ENCODE data around the gene SCAI.
A peak's percentile ranks its signal among the peaks of the same experiment; 100 is the strongest.
"Not testable (repeated sequence)": the region's sequence is repeated elsewhere in the genome, so short reads cannot be mapped to it uniquely, and the experiment has no call there.

The SCAI gene

DNA sequence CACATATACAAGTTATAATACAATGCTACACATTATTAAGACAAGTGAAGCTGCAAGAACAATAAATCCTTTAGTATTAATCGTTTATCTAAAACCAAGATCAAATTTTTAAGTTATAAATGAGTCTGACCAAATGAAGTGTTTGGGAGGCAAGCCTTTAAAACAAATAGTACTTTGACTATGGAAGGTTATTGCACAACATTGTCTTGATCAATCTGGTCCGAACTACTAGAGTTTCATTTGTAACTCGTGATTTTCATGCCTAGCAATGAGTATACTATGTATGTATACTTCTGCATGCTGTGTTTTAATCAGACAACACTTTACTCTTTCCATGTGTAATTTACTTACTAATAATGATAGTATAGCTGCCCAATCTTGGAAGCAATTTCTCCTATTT, 115.3 kb downstream of the SCAI start:
- no peak for DNase-seq (ENCODE audit: low read depth)

DNA sequence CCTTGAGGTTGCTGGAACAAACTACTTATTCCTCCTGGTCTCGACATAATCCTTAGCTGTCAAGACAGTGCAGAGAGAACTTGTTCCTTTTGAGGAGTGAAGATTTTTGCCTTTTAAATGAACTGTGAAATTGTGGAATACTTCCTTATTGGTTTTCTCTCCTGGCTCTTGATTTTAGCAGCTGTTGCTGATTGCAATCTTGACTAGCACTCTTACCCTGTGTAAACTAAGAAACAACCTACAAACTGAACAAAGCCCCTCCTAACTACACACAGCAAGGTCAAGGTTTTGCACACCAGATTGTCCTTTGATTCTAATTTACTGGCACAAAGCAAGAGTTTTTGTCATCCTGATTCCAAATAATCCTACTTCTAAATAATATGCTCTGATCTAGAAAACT, 118.4 kb downstream of the SCAI start:
- DNase-seq (ENCODE audit: low read depth), result no peak

GRCh38 chr9:125021069-125021468, 122.3 kb downstream of the SCAI start:
- no peak for DNase-seq (ENCODE audit: low read depth)

DNA sequence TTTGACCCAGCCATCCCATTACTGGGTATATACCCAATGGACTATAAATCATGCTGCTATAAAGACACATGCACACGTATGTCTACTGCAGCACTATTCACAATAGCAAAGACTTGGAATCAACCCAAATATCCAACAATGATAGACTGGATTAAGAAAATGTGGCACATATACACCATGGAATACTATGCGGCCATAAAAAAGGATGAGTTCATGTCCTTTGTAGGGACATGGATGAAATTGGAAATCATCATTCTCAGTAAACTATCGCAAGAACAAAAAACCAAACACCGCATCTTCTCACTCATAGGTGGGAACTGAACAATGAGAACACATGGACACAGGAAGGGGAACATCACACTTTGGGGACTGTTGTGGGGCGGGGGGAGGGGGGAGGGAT, 127.7 kb downstream of the SCAI start:
- not testable (repeated sequence) for DNase-seq (ENCODE audit: low read depth)

DNA sequence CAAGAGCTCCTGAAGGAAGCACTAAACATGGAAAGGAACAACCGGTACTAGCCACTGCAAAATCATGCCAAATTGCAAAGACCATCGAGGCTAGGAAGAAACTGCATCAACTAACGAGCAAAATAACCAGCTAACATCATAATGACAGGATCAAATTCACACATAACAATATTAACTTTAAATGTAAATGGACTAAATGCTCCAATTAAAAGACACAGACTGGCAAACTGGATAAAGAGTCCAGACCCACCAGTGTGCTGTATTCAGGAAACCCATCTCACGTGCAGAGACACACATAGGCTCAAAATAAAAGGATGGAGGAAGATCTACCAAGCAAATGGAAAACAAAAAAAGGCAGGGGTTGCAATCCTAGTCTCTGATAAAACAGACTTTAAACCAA, 131.3 kb downstream of the SCAI start:
- not testable (repeated sequence) for DNase-seq (ENCODE audit: low read depth)

DNA sequence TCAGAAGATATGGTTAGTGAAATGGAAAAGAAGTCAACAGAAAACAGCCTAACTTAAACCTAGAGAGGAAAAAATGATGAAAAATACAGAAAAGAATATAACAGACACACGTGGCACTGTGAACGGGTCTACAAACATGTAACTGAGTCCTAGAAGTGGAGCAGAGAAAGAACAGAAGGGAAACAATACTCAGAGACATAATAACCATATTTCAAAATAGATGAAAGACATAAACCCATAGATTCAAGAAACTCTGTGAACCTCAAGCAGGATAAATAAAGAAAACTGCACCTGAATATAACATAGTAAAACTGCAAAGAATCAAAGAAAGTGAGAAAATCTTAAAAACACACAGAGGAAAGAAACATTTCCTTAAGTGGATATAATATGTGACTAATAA, 134.7 kb downstream of the SCAI start:
- DNase-seq (ENCODE audit: low read depth), result no peak

GRCh38 chr9:125003332-125003731, 140.0 kb downstream of the SCAI start:
- no peak for DNase-seq (ENCODE audit: low read depth)

GRCh38 chr9:124983698-124984097, 159.6 kb downstream of the SCAI start:
- DNase-seq (ENCODE audit: low read depth), result no peak

DNA sequence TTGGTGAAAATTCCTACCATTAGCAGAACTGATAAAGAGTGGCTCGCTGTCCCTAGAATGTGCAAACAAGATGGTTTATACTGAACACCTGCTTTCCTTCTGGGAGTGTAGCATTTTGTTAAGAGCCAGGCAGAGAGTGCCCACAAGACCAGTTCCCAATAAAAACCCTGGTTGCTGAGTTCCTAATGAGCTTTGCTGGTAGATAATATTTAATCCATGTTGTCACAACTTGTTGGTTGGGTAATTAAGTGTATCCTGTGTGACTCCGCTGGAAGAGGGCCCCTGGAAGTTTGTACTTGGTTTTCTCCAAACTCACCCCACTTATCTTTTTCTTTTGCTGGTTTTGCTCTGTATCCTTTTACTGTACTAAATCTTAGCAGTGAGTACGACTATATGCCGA, 162.9 kb downstream of the SCAI start:
- no peak for DNase-seq (ENCODE audit: low read depth)

- peak; percentile 5 for DNase-seq (ENCODE audit: low read depth)
Measured at GRCh38 chr9:124975131-124975530, 168.2 kb downstream of the SCAI start.

- DNase-seq (ENCODE audit: low read depth), result no peak
Measured at GRCh38 chr9:124973807-124974206, 169.5 kb downstream of the SCAI start.

DNA sequence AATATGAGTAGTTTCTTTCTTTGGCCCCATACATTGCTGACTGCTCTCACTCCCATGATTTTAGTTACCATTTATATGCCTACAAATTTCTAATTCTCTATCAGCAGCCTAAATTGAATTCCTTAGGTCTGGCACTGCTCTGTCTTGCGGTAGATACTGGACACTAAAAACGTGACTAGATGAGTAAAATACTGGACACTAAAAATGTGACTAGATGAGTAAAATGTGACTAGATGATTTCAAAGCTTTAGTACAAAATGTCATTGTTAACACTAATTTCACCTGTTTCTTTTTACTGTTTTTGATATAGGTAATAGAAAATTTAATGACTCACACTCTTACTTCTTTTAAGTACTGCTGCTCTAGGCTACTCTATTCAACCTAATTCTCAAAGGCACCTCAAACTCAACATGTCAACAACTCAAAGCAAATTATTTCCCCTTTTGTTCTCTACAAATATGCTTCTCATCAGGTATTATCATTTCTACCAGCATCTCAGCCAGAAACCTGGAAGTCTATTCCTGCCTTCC, 171.0 kb downstream of the SCAI start:
- no peak for DNase-seq (ENCODE audit: low read depth)

DNA sequence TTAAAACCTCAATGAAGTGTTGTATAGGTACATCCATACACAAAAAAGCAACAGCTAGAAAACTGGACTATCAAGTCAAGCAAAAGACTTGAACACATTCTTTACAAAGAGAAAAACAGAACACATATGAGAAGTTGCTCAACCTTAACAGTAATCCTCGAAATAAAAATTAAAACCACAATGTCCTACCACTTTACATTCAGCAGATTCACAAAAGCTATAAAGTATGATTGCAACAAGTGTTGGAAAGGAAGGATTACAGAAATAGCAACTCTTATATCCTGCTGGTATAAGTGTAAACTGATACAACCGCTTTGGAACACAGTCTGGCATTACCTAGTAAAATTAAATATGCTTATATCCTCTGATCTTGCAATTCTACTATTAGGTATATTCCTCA, 173.9 kb downstream of the SCAI start:
- peak; percentile 70 for DNase-seq (ENCODE audit: low read depth)

DNA sequence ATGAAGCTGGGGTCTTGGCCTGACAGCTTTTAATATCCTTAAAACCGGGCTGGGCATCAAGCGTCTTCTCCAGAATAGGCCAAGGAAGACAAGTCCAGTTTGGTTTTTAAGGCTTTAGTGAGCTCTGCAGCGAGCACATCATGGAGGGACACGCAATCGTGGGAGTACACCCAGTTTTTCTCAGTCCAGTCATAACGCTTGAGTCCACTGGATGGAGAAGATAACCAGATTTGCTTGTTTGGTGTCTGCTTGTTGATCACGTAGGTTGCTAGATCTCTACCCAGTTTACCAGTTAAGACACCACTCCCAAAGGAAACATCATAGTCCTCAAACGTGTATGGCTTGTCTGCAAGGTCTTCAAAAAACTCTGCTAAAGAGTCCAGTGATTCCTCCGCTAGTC, 175.1 kb downstream of the SCAI start:
- no peak for DNase-seq (ENCODE audit: low read depth)

DNA sequence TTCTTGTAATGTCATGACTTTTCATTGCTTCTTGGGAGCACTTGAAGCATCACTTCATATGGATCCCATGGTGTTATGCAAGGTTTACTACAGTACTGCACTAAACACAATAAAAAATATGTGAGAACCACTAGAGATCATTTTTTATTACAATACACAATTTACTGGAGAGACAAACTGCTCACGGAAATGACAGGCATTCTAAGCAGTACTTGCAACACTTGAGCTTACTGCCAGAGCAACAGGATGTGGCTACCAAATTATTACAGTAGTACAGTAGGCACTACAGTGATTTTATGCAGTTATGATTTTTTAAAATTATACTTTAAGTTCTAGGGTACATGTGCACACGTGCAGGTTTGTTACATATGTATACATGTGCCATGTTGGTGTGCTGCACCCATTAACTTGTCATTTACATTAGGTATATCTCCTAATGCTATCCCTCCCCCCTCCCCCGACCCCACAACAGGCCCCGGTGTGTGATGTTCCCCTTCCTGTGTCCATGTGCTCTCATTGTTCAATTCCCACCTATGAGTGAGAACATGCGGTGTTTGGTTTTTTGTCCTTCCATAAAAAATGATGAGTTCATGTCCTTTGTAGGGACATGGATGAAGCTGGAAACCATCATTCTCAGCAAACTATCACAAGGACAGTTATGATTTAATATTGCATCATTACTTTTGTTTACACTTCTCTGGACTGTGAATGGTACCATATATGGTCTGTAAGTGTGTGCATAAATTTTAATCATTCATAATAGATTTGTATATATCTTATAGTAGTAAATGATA, 177.4 kb downstream of the SCAI start:
- DNase-seq (ENCODE audit: low read depth), result peak; percentile 70

DNA sequence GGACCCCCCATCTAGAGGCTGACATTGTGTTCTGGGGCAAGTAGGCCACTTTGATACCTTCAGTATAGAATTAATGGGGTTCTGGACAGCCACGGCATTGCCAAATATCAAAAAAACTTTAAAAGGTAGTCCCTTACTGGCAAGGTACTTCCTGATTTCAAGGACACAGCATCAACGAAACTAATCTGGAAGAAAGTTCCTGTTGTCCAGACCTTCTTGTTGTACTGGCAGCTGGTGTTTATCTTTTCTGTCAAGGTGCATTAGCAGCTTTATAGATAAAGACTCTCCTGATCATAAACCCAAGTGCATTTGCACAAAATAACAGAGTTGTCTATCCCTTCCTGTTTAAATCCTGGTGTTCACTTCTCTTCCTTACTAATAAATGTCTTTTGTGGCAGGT, 178.7 kb downstream of the SCAI start:
- DNase-seq (ENCODE audit: low read depth), result no peak

DNA sequence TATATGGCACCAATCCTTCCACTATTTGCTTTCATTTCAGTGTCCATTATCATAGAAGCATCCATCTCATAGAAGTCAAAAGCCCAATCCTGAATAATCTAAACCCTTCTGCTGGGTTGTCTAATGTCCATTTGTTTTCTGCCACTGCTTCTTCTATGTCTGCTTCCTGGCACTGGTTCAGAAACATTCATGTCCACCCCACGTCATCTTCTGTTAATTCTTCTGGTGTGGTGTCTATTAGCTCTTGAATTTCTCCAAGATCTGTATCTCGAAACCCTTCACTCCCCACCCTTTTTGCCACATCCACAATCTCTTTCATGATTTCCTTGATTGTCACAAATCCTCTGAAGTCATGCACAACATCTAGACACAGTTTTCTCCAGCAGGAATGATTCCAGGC, 179.3 kb downstream of the SCAI start:
- DNase-seq (ENCODE audit: low read depth), result no peak

DNA sequence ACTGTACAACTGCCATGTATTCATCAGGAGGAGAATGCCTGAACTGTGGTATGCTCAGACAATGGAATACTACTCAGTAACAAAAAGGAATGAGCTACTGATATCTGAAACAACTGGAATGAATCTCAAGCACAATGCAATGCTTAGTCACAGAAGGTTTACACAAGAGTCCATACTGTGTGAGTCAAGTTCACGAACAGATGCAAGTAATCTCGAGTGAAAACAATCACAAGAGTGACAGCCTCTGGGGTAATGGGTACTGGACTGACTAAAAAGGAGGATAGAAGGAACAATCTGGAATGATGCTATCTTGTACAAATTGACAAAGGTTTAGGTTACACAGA, 182.9 kb downstream of the SCAI start:
- peak; percentile 50 for DNase-seq (ENCODE audit: low read depth)

DNA sequence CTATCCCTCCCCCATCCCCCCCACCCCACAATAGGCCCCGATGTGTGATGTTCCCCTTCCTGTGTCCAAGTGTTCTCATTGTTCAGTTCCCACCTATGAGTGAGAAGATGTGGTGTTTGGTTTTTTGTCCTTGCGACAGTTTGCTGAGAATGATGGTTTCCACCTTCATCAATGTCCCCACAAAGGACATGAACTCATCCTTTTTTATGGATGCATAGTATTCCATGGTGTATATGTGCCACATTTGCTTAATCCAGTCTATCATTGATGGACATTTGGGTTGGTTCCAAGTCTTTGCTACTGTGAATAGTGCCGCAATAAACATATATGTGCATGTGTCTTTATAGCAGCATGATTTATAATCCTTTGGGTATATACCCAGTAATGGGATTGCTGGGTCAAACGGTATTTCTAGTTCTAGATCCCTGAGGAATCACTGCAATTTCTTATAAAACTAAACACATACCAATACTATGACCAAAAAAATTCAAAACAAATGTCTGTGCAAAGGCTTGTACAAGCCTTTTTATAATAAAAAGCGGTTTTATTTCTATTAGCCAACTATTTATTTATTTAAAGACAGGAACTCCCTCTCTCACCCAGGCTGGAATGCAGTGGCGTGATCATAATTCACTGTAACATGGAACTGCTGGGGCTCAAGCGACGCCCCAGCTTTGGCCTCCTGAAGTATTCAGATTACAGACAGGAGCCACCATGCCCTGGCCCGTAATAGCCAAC, 183.5 kb downstream of the SCAI start:
- DNase-seq (ENCODE audit: low read depth), result not testable (repeated sequence)

DNA sequence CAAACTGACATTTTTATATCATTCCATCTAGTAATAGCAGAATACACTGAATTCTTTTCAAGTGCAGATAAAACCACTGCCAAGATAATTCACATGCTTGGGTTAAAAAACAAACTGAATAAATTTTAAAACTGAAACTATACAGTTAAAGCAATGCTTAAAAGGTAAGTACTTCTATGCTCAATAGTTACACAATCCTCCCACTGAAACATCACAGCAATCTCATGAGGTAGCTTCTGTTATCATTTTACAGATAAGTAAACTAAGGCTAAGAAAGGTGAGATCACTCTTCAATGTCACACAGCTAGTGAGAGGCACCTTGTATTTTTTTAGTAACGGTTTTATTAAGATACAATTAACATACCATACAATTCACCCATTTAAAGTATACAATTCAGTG, 189.1 kb downstream of the SCAI start:
- peak; percentile 42 for DNase-seq (ENCODE audit: low read depth)

DNA sequence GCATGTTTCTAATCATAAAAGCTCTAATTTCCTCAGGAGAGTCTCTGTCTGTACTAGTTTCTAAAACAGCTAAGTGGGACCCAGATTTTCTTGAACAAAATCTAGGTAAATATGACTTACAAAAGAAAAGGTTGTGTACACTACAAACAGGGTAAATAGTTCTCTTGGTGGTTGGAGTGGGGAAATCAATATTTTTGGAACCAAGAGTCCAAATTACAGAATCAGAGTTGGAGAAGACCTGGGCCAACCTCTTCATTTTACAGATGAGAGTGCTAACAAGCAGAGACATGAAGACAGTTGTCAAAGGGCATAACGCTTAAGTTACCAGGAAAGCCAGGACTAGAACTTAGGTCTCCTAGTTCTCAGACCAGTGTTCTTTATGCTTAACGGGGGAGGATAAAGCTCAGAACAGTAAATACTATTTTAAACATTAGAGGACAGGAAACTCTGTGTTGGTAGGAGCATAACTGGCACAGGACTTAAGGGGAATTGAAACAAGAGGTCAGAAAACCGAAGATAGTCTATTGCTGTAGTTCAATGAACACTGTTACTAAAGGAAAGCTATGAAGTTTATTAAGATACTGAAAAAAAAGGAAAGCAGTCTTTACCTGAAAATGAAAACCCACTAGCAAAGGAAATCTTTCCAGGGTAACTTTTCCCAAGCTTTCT, 193.1 kb downstream of the SCAI start:
- DNase-seq (ENCODE audit: low read depth), result no peak

- DNase-seq (ENCODE audit: low read depth), result no peak
Measured at GRCh38 chr9:124949387-124949786, 193.9 kb downstream of the SCAI start.
